ENCODE measurements around the gene CORO7.

CORO7 gene

GRCh38 chr16:4443986-4444385, 27.6 kb upstream of the CORO7 start:
- no peak overlapping the region for H3K27ac ChIP-seq (replicated peaks)
- no peak overlapping the region for H3K4me3 ChIP-seq (replicated peaks; ENCODE audit: insufficient read depth, low read length)
- no peaks in the 10 kb centered on the region for H3K27me3 ChIP-seq (ENCODE audit: insufficient read depth, poor library complexity, severe bottlenecking)
- DNase-seq (ENCODE audit: low read depth in 1 of 2, low spot score in 1 of 2) = no peak
- TF ChIP-seq, protein P1, sequence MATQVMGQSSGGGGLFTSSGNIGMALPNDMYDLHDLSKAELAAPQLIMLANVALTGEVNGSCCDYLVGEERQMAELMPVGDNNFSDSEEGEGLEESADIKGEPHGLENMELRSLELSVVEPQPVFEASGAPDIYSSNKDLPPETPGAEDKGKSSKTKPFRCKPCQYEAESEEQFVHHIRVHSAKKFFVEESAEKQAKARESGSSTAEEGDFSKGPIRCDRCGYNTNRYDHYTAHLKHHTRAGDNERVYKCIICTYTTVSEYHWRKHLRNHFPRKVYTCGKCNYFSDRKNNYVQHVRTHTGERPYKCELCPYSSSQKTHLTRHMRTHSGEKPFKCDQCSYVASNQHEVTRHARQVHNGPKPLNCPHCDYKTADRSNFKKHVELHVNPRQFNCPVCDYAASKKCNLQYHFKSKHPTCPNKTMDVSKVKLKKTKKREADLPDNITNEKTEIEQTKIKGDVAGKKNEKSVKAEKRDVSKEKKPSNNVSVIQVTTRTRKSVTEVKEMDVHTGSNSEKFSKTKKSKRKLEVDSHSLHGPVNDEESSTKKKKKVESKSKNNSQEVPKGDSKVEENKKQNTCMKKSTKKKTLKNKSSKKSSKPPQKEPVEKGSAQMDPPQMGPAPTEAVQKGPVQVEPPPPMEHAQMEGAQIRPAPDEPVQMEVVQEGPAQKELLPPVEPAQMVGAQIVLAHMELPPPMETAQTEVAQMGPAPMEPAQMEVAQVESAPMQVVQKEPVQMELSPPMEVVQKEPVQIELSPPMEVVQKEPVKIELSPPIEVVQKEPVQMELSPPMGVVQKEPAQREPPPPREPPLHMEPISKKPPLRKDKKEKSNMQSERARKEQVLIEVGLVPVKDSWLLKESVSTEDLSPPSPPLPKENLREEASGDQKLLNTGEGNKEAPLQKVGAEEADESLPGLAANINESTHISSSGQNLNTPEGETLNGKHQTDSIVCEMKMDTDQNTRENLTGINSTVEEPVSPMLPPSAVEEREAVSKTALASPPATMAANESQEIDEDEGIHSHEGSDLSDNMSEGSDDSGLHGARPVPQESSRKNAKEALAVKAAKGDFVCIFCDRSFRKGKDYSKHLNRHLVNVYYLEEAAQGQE (IDR thresholded peaks at IDR 0.05; ENCODE audit: insufficient replicate concordance, low read depth) = no peak
- TF ChIP-seq GABPA (IDR thresholded peaks at IDR 0.05; ENCODE audit: low read depth) (no peak), CTCF (IDR thresholded peaks at IDR 0.05; ENCODE audit: insufficient read depth, low read length) (no peak), SPI1 (IDR thresholded peaks at IDR 0.05; ENCODE audit: borderline replicate concordance, low read depth) (no peak), POLR2AphosphoS5 (IDR thresholded peaks at IDR 0.05; ENCODE audit: low read depth) (no peak)

GRCh38 chr16:4443271-4443670, 26.9 kb upstream of the CORO7 start:
- DNase-seq (ENCODE audit: low read depth in 1 of 2, low spot score in 1 of 2) = no peak
- TF ChIP-seq GABPA (IDR thresholded peaks at IDR 0.05; ENCODE audit: low read depth) = no peak
- TF ChIP-seq SPI1 (IDR thresholded peaks at IDR 0.05; ENCODE audit: borderline replicate concordance, low read depth) = no peak
- TF ChIP-seq POLR2AphosphoS5 (IDR thresholded peaks at IDR 0.05; ENCODE audit: low read depth) = no peak
- no peak for TF ChIP-seq CTCF (IDR thresholded peaks at IDR 0.05; ENCODE audit: insufficient read depth, low read length)
- TF ChIP-seq, protein P1 (IDR thresholded peaks at IDR 0.05; ENCODE audit: insufficient replicate concordance, low read depth) = no peak
- Histone ChIP-seq H3K4me3 (replicated peaks; ENCODE audit: insufficient read depth, low read length) (no peak overlapping the region), H3K27me3 (ENCODE audit: insufficient read depth, poor library complexity, severe bottlenecking) (no peaks in the 10 kb centered on the region), H3K27ac (replicated peaks) (no peak overlapping the region)

GRCh38 chr16:4442371-4442770, 26.0 kb upstream of the CORO7 start:
- no peak for TF ChIP-seq GABPA (IDR thresholded peaks at IDR 0.05; ENCODE audit: low read depth)
- TF ChIP-seq POLR2AphosphoS5 (IDR thresholded peaks at IDR 0.05; ENCODE audit: low read depth) = no peak
- TF ChIP-seq SPI1 (IDR thresholded peaks at IDR 0.05; ENCODE audit: borderline replicate concordance, low read depth) = no peak
- TF ChIP-seq CTCF (IDR thresholded peaks at IDR 0.05; ENCODE audit: insufficient read depth, low read length) = no peak
- TF ChIP-seq, protein P1 (IDR thresholded peaks at IDR 0.05; ENCODE audit: insufficient replicate concordance, low read depth) = no peak
- no peak overlapping the region for H3K4me3 ChIP-seq (replicated peaks; ENCODE audit: insufficient read depth, low read length)
- H3K27ac ChIP-seq (replicated peaks) = no peak overlapping the region
- H3K27me3 ChIP-seq (ENCODE audit: insufficient read depth, poor library complexity, severe bottlenecking) = no peaks in the 10 kb centered on the region
- no peak for DNase-seq (ENCODE audit: low read depth in 1 of 2, low spot score in 1 of 2)

All from HL-60 (cell line).